ENCODE measurements around the gene CST4. TPM values are rescaled to one million over a fixed set of nuclear protein-coding genes. Genes with fewer than 3 reads are reported as not detected.
A peak's percentile ranks its signal among the peaks of the same experiment; 100 is the strongest.
"Not testable (repeated sequence)": the region's sequence is repeated elsewhere in the genome, so short reads cannot be mapped to it uniquely, and the experiment has no call there.

Gene CST4
- total RNA-seq, 4 donors from 2014 or later = 0.89 to 13.8 (median 3.0) TPM; not detected in 1

GRCh38 chr20:23659989-23660837 is 28.6 kb downstream of the CST4 start:
- TF ChIP-seq POLR2A (IDR thresholded peaks at IDR 0.05) (no peak), CTCF (IDR thresholded peaks at IDR 0.05) (no peak)
- Histone ChIP-seq H3K9me3 (no peaks in the 10 kb centered on the region), H3K27ac (peak overlapping the region in 1 of 3 donors; percentile 55), H3K27me3 (no peaks in the 10 kb centered on the region), H3K4me3 (replicated peaks in 1 of 3) (no peak overlapping the region), H3K4me1 (peaks cover 0 to 9% of the 10 kb centered on the region in 2 donors), H3K36me3 (no peaks in the 10 kb centered on the region)
- WGBS, 2 donors = 59 to 69% methylated on average over 8 of the region's 8 CpGs
- DNase-seq = no peak
- intact Hi-C loops (cut with DNase I) = no loop called here

GRCh38 chr20:23659610-23659988 is 29.2 kb downstream of the CST4 start:
- H3K27ac ChIP-seq; H3K9me3 ChIP-seq; intact Hi-C loops (cut with DNase I); H3K36me3 ChIP-seq; H3K27me3 ChIP-seq; H3K4me3 ChIP-seq (replicated peaks in 1 of 3); H3K4me1 ChIP-seq; DNase-seq: not testable (repeated sequence)
- WGBS, 2 donors = 93 to 96% methylated on average over 2 of the region's 2 CpGs

- H3K4me1 ChIP-seq = peaks cover 0 to 9% of the 10 kb centered on the region in 2 donors
- WGBS, 2 donors = 89 to 92% methylated on average over 8 of the region's 8 CpGs
- H3K27ac ChIP-seq = no peak overlapping the region
- no peaks in the 10 kb centered on the region for H3K9me3 ChIP-seq
- intact Hi-C loops (cut with DNase I) = no loop called here
- no peaks in the 10 kb centered on the region for H3K27me3 ChIP-seq
- H3K4me3 ChIP-seq (replicated peaks in 1 of 3) = no peak overlapping the region
- DNase-seq = no peak
- H3K36me3 ChIP-seq = no peaks in the 10 kb centered on the region
- no peak for TF ChIP-seq POLR2A (IDR thresholded peaks at IDR 0.05)
- no peak for TF ChIP-seq CTCF (IDR thresholded peaks at IDR 0.05)
These were observed 29.7 kb downstream of the CST4 start for GRCh38 chr20:23658989-23659609.

GRCh38 chr20:23658336-23658735 is 30.5 kb downstream of the CST4 start:
- DNase-seq = no peak
- H3K4me1 ChIP-seq = peaks cover 0 to 9% of the 10 kb centered on the region in 2 donors
- intact Hi-C loops (cut with DNase I) = no loop called here

GRCh38 chr20:23657202-23657601 is 31.6 kb downstream of the CST4 start:
- intact Hi-C loops (cut with DNase I) = no loop called here
- Histone ChIP-seq H3K27ac (no peak overlapping the region), H3K4me1 (peaks cover 0 to 9% of the 10 kb centered on the region in 2 donors), H3K36me3 (no peaks in the 10 kb centered on the region), H3K4me3 (replicated peaks in 1 of 3) (no peak overlapping the region), H3K9me3 (no peaks in the 10 kb centered on the region), H3K27me3 (no peaks in the 10 kb centered on the region)
- DNase-seq = no peak
- TF ChIP-seq CTCF (IDR thresholded peaks at IDR 0.05) (no peak), POLR2A (IDR thresholded peaks at IDR 0.05) (no peak)
- WGBS, 2 donors = 76 to 80% methylated on average over 8 of the region's 8 CpGs

More at GRCh38 chr20:23658336-23658735, 30.5 kb downstream of the CST4 start:
- Histone ChIP-seq H3K9me3 (no peaks in the 10 kb centered on the region), H3K36me3 (no peaks in the 10 kb centered on the region), H3K27ac (no peak overlapping the region), H3K4me3 (replicated peaks in 1 of 3) (no peak overlapping the region), H3K27me3 (no peaks in the 10 kb centered on the region)
- WGBS, 2 donors = 82 to 83% methylated on average over 2 of the region's 2 CpGs
- no peak for TF ChIP-seq POLR2A (IDR thresholded peaks at IDR 0.05)
- no peak for TF ChIP-seq CTCF (IDR thresholded peaks at IDR 0.05)
